ENCODE measurements around the gene KRT33B. TPM values are rescaled to one million over a fixed set of nuclear protein-coding genes. Genes with fewer than 3 reads are reported as not detected.

Gene KRT33B
- total RNA-seq, 1 donor from 2014 or later = not detected

GRCh38 chr17:41411072-41411840, 41.6 kb upstream of the KRT33B start:
- H3K27me3 ChIP-seq (ENCODE audit: control insufficient read depth in 3 of 3, insufficient read depth in 3 of 3, low read length in 3 of 3) = peaks cover 0 to 3% (median 0%) of the 10 kb centered on the region in 3 donors
- no peaks in the 10 kb centered on the region for H3K36me3 ChIP-seq (ENCODE audit: control insufficient read depth in 3 of 3, insufficient read depth in 3 of 3, low read length in 3 of 3)
- H3K9me3 ChIP-seq (ENCODE audit: control insufficient read depth in 3 of 3, low read length in 3 of 3) = peaks cover 0 to 3% (median 2%) of the 10 kb centered on the region in 3 donors
- no peak overlapping the region for H3K9ac ChIP-seq (ENCODE audit: low read depth in 1 of 3, low read length in 3 of 3)
- no peak overlapping the region for H3K4me3 ChIP-seq (ENCODE audit: low read length in 3 of 3)
- H3K27ac ChIP-seq (ENCODE audit: low read depth, low read length) = no peak overlapping the region
- H3K4me1 ChIP-seq (ENCODE audit: control insufficient read depth in 3 of 3, insufficient read depth in 3 of 3, low read length in 3 of 3) = peaks cover 0 to 8% (median under 1%) of the 10 kb centered on the region in 3 donors

- H3K9me3 ChIP-seq (ENCODE audit: control insufficient read depth in 3 of 3, low read length in 3 of 3) = peaks cover 0 to 3% (median 2%) of the 10 kb centered on the region in 3 donors
- H3K4me1 ChIP-seq (ENCODE audit: control insufficient read depth in 3 of 3, insufficient read depth in 3 of 3, low read length in 3 of 3) = peaks cover 0 to 5% (median 0%) of the 10 kb centered on the region in 3 donors
- peaks cover 0 to 3% (median 0%) of the 10 kb centered on the region in 3 donors for H3K27me3 ChIP-seq (ENCODE audit: control insufficient read depth in 3 of 3, insufficient read depth in 3 of 3, low read length in 3 of 3)
- H3K9ac ChIP-seq (ENCODE audit: low read depth in 1 of 3, low read length in 3 of 3) = no peak overlapping the region
- H3K4me3 ChIP-seq (ENCODE audit: low read length in 3 of 3) = no peak overlapping the region
- H3K27ac ChIP-seq (ENCODE audit: low read depth, low read length) = no peak overlapping the region
- H3K36me3 ChIP-seq (ENCODE audit: control insufficient read depth in 3 of 3, insufficient read depth in 3 of 3, low read length in 3 of 3) = no peaks in the 10 kb centered on the region
Observed at GRCh38 chr17:41407226-41407625, 37.6 kb upstream of the KRT33B start.

- Histone ChIP-seq H3K27me3 (ENCODE audit: control insufficient read depth in 3 of 3, insufficient read depth in 3 of 3, low read length in 3 of 3) (peaks cover 0 to 3% (median 0%) of the 10 kb centered on the region in 3 donors), H3K36me3 (ENCODE audit: control insufficient read depth in 3 of 3, insufficient read depth in 3 of 3, low read length in 3 of 3) (no peaks in the 10 kb centered on the region), H3K4me1 (ENCODE audit: control insufficient read depth in 3 of 3, insufficient read depth in 3 of 3, low read length in 3 of 3) (peaks cover 0 to 5% (median 0%) of the 10 kb centered on the region in 3 donors), H3K4me3 (ENCODE audit: low read length in 3 of 3) (no peak overlapping the region), H3K9ac (ENCODE audit: low read depth in 1 of 3, low read length in 3 of 3) (no peak overlapping the region), H3K9me3 (ENCODE audit: control insufficient read depth in 3 of 3, low read length in 3 of 3) (peaks cover 0 to 2% (median 0%) of the 10 kb centered on the region in 3 donors), H3K27ac (ENCODE audit: low read depth, low read length) (no peak overlapping the region)
Observed at GRCh38 chr17:41406205-41406604, 36.6 kb upstream of the KRT33B start.

- Histone ChIP-seq H3K9me3 (ENCODE audit: control insufficient read depth in 3 of 3, low read length in 3 of 3) (no peaks in the 10 kb centered on the region), H3K27ac (ENCODE audit: low read depth, low read length) (no peak overlapping the region), H3K4me1 (ENCODE audit: control insufficient read depth in 3 of 3, insufficient read depth in 3 of 3, low read length in 3 of 3) (peaks cover 0 to 5% (median 0%) of the 10 kb centered on the region in 3 donors), H3K4me3 (ENCODE audit: low read length in 3 of 3) (no peak overlapping the region), H3K27me3 (ENCODE audit: control insufficient read depth in 3 of 3, insufficient read depth in 3 of 3, low read length in 3 of 3) (no peaks in the 10 kb centered on the region), H3K36me3 (ENCODE audit: control insufficient read depth in 3 of 3, insufficient read depth in 3 of 3, low read length in 3 of 3) (no peaks in the 10 kb centered on the region), H3K9ac (ENCODE audit: low read depth in 1 of 3, low read length in 3 of 3) (no peak overlapping the region)
Observed at GRCh38 chr17:41404024-41404671, 34.5 kb upstream of the KRT33B start.

GRCh38 chr17:41403404-41404023, 33.9 kb upstream of the KRT33B start:
- no peak overlapping the region for H3K9ac ChIP-seq (ENCODE audit: low read depth in 1 of 3, low read length in 3 of 3)
- H3K4me1 ChIP-seq (ENCODE audit: control insufficient read depth in 3 of 3, insufficient read depth in 3 of 3, low read length in 3 of 3) = peaks cover 0 to 5% (median 0%) of the 10 kb centered on the region in 3 donors
- H3K27me3 ChIP-seq (ENCODE audit: control insufficient read depth in 3 of 3, insufficient read depth in 3 of 3, low read length in 3 of 3) = no peaks in the 10 kb centered on the region
- no peaks in the 10 kb centered on the region for H3K36me3 ChIP-seq (ENCODE audit: control insufficient read depth in 3 of 3, insufficient read depth in 3 of 3, low read length in 3 of 3)
- H3K27ac ChIP-seq (ENCODE audit: low read depth, low read length) = no peak overlapping the region
- no peak overlapping the region for H3K4me3 ChIP-seq (ENCODE audit: low read length in 3 of 3)
- H3K9me3 ChIP-seq (ENCODE audit: control insufficient read depth in 3 of 3, low read length in 3 of 3) = no peaks in the 10 kb centered on the region

GRCh38 chr17:41402161-41402560, 32.5 kb upstream of the KRT33B start:
- H3K4me3 ChIP-seq (ENCODE audit: low read length in 3 of 3) = no peak overlapping the region
- no peaks in the 10 kb centered on the region for H3K9me3 ChIP-seq (ENCODE audit: control insufficient read depth in 3 of 3, low read length in 3 of 3)
- H3K27me3 ChIP-seq (ENCODE audit: control insufficient read depth in 3 of 3, insufficient read depth in 3 of 3, low read length in 3 of 3) = no peaks in the 10 kb centered on the region
- no peak overlapping the region for H3K27ac ChIP-seq (ENCODE audit: low read depth, low read length)
- no peak overlapping the region for H3K9ac ChIP-seq (ENCODE audit: low read depth in 1 of 3, low read length in 3 of 3)
- H3K4me1 ChIP-seq (ENCODE audit: control insufficient read depth in 3 of 3, insufficient read depth in 3 of 3, low read length in 3 of 3) = peaks cover 2 to 10% (median 3%) of the 10 kb centered on the region in 3 donors
- H3K36me3 ChIP-seq (ENCODE audit: control insufficient read depth in 3 of 3, insufficient read depth in 3 of 3, low read length in 3 of 3) = no peaks in the 10 kb centered on the region

GRCh38 chr17:41396996-41397660, 27.5 kb upstream of the KRT33B start, which contains the start of gene KRT31:
KRT31 (minus strand) TSS chr17:41397608; CDS start chr17:41397539, 69 bp downstream.
- peaks cover 6 to 18% (median 16%) of the 10 kb centered on the region in 3 donors for H3K4me1 ChIP-seq (ENCODE audit: control insufficient read depth in 3 of 3, insufficient read depth in 3 of 3, low read length in 3 of 3)
- no peaks in the 10 kb centered on the region for H3K36me3 ChIP-seq (ENCODE audit: control insufficient read depth in 3 of 3, insufficient read depth in 3 of 3, low read length in 3 of 3)
- peak within 1 kb of the TSS in 1 of 3 donors; percentile 64 for H3K9ac ChIP-seq (ENCODE audit: low read depth in 1 of 3, low read length in 3 of 3)
- no peak within 1 kb of the TSS for H3K27ac ChIP-seq (ENCODE audit: low read depth, low read length)
- H3K27me3 ChIP-seq (ENCODE audit: control insufficient read depth in 3 of 3, insufficient read depth in 3 of 3, low read length in 3 of 3) = no peaks in the 10 kb centered on the region
- H3K4me3 ChIP-seq (ENCODE audit: low read length in 3 of 3) = peak within 1 kb of the TSS; percentile 17 to 52 (median 21)
- no peaks in the 10 kb centered on the region for H3K9me3 ChIP-seq (ENCODE audit: control insufficient read depth in 3 of 3, low read length in 3 of 3)

- H3K4me3 ChIP-seq (ENCODE audit: low read length in 3 of 3) = no peak overlapping the region
Observed at GRCh38 chr17:41396340-41396739, 26.7 kb upstream of the KRT33B start.

GRCh38 chr17:41395611-41396010, 26.0 kb upstream of the KRT33B start:
- H3K4me3 ChIP-seq (ENCODE audit: low read length in 3 of 3) = no peak overlapping the region
- H3K27me3 ChIP-seq (ENCODE audit: control insufficient read depth in 3 of 3, insufficient read depth in 3 of 3, low read length in 3 of 3) = peaks cover 0 to 2% (median 0%) of the 10 kb centered on the region in 3 donors

More at GRCh38 chr17:41396340-41396739, 26.7 kb upstream of the KRT33B start:
- no peaks in the 10 kb centered on the region for H3K27me3 ChIP-seq (ENCODE audit: control insufficient read depth in 3 of 3, insufficient read depth in 3 of 3, low read length in 3 of 3)
- peak overlapping the region in 1 of 3 donors; percentile 64 for H3K9ac ChIP-seq (ENCODE audit: low read depth in 1 of 3, low read length in 3 of 3)
- H3K36me3 ChIP-seq (ENCODE audit: control insufficient read depth in 3 of 3, insufficient read depth in 3 of 3, low read length in 3 of 3) = no peaks in the 10 kb centered on the region
- H3K9me3 ChIP-seq (ENCODE audit: control insufficient read depth in 3 of 3, low read length in 3 of 3) = no peaks in the 10 kb centered on the region
- peaks cover 6 to 18% (median 16%) of the 10 kb centered on the region in 3 donors for H3K4me1 ChIP-seq (ENCODE audit: control insufficient read depth in 3 of 3, insufficient read depth in 3 of 3, low read length in 3 of 3)
- no peak overlapping the region for H3K27ac ChIP-seq (ENCODE audit: low read depth, low read length)

More at GRCh38 chr17:41395611-41396010, 26.0 kb upstream of the KRT33B start:
- Histone ChIP-seq H3K4me1 (ENCODE audit: control insufficient read depth in 3 of 3, insufficient read depth in 3 of 3, low read length in 3 of 3) (peaks cover 6 to 18% (median 16%) of the 10 kb centered on the region in 3 donors), H3K27ac (ENCODE audit: low read depth, low read length) (no peak overlapping the region), H3K9me3 (ENCODE audit: control insufficient read depth in 3 of 3, low read length in 3 of 3) (no peaks in the 10 kb centered on the region), H3K9ac (ENCODE audit: low read depth in 1 of 3, low read length in 3 of 3) (no peak overlapping the region), H3K36me3 (ENCODE audit: control insufficient read depth in 3 of 3, insufficient read depth in 3 of 3, low read length in 3 of 3) (no peaks in the 10 kb centered on the region)

Data from skeletal muscle tissue (tissue), 4 donors.